GM11168 (cell line): ENCODE results near the gene RALGDS.
"Not testable (repeated sequence)": the region's sequence is repeated elsewhere in the genome, so short reads cannot be mapped to it uniquely, and the experiment has no call there.

Source experiments
- in situ Hi-C: fragments of 300-500 bp; cut with MboI; formaldehyde crosslinking; loops from one replicate; pipeline ENCODE4 v1.12.0; 2022; ENCODE audit warnings: low sequenced_read_pairs; ENCODE audit not compliant: unreplicated experiment

RALGDS gene

GRCh38 chr9:133074111-133074651 lies 46.9 kb downstream of the RALGDS start:
- in situ Hi-C loops = no loop called here

- in situ Hi-C loops = no loop called here
Observed at GRCh38 chr9:133073086-133074014, 47.7 kb downstream of the RALGDS start.

- in situ Hi-C loops = not testable (repeated sequence)
Observed at GRCh38 chr9:133072210-133072609, 48.8 kb downstream of the RALGDS start.

- in situ Hi-C loops = no loop called here
Observed at GRCh38 chr9:133071484-133072150, 49.4 kb downstream of the RALGDS start.

GRCh38 chr9:133070985-133071384 lies 50.1 kb downstream of the RALGDS start:
- in situ Hi-C loops = not testable (repeated sequence)

- in situ Hi-C loops = not testable (repeated sequence)
Observed at GRCh38 chr9:133070500-133070961, 50.5 kb downstream of the RALGDS start.

GRCh38 chr9:133068431-133068830 lies 52.6 kb downstream of the RALGDS start:
- in situ Hi-C loops = not testable (repeated sequence)

GRCh38 chr9:133067813-133068212 lies 53.2 kb downstream of the RALGDS start:
- in situ Hi-C loops = no loop called here

GRCh38 chr9:133067006-133067405 lies 54.0 kb downstream of the RALGDS start:
- in situ Hi-C loops = no loop called here

GRCh38 chr9:133066181-133066983 lies 54.7 kb downstream of the RALGDS start:
- in situ Hi-C loops = no loop called here

- in situ Hi-C loops = no loop called here
Observed at GRCh38 chr9:133065070-133065388, 56.0 kb downstream of the RALGDS start.

- in situ Hi-C loops = no loop called here
Observed at GRCh38 chr9:133064241-133065069, 56.6 kb downstream of the RALGDS start.

- in situ Hi-C loops = no loop called here
Observed at GRCh38 chr9:133063500-133064231, 57.4 kb downstream of the RALGDS start.

GRCh38 chr9:133063159-133063499 lies 57.9 kb downstream of the RALGDS start:
- in situ Hi-C loops = no loop called here

- in situ Hi-C loops = not testable (repeated sequence)
Observed at GRCh38 chr9:133062569-133062968, 58.5 kb downstream of the RALGDS start.

GRCh38 chr9:133061764-133062145 lies 59.3 kb downstream of the RALGDS start, which contains the start of gene CEL:
CEL (plus strand) TSS chr9:133061981; CDS start chr9:133062003, 22 bp downstream.
- in situ Hi-C loops = not testable (repeated sequence)

GRCh38 chr9:133061019-133061763 lies 59.8 kb downstream of the RALGDS start:
- in situ Hi-C loops = not testable (repeated sequence)

- in situ Hi-C loops = no loop called here
Observed at GRCh38 chr9:133060417-133060841, 60.6 kb downstream of the RALGDS start.
